Spleen (tissue), 7 donors: ENCODE results near the gene SSH2.

ENCODE experiments used
- POLR2A ChIP-seq, 3 donors: fragments of 450-650 bp; IDR thresholded peaks; one replicate each; pipeline ENCODE4 v1.5.1; 2017; ENCODE audit warnings: antibody characterized with exemption in 3 of 3, mild to moderate bottlenecking in 1 of 3
- POLR2AphosphoS5 ChIP-seq, 3 donors: sonication (generic); formaldehyde crosslinking; IDR thresholded peaks; one replicate each; pipeline ENCODE4 v1.5.1; 2017; ENCODE audit warnings: antibody characterized with exemption in 3 of 3
- TF ChIP-seq, protein P1 (sequence below), 11 experiments: fragments of 200-600 bp in 7 of 11; fragments of 450-650 bp in 4 of 11; sonication (generic) in 4 of 11; IDR thresholded peaks in 8 of 11; conservative IDR thresholded peaks in 3 of 11; 1 replicate in 7 of 11; 2 replicates in 4 of 11; pipeline versions ENCODE4 v1.4.0 to v1.8.0; 2016 to 2021; ENCODE audit warnings: antibody characterized with exemption in 11 of 11, inconsistent platforms in 4 of 11, mild to moderate bottlenecking in 1 of 11
- donor health status: DM: no; HTN: no; CAD: no; lungs with moderate emphysema.
- donor health status: DM: no; HTN: no; CAD: no.
- donor health status: DM: no; HTN: no; CAD: no.

GRCh38 chr17:29603109-29603674, 326.8 kb downstream of the SSH2 start:
- TF ChIP-seq, protein P1, sequence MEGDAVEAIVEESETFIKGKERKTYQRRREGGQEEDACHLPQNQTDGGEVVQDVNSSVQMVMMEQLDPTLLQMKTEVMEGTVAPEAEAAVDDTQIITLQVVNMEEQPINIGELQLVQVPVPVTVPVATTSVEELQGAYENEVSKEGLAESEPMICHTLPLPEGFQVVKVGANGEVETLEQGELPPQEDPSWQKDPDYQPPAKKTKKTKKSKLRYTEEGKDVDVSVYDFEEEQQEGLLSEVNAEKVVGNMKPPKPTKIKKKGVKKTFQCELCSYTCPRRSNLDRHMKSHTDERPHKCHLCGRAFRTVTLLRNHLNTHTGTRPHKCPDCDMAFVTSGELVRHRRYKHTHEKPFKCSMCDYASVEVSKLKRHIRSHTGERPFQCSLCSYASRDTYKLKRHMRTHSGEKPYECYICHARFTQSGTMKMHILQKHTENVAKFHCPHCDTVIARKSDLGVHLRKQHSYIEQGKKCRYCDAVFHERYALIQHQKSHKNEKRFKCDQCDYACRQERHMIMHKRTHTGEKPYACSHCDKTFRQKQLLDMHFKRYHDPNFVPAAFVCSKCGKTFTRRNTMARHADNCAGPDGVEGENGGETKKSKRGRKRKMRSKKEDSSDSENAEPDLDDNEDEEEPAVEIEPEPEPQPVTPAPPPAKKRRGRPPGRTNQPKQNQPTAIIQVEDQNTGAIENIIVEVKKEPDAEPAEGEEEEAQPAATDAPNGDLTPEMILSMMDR (IDR thresholded peaks at IDR 0.05 in 8 of 11, conservative IDR thresholded peaks at IDR 0.05 in 3 of 11), result no peak
- no peak for TF ChIP-seq POLR2AphosphoS5 (IDR thresholded peaks at IDR 0.05)
- TF ChIP-seq POLR2A (IDR thresholded peaks at IDR 0.05), result no peak
